ENCODE results near the gene BRD8. TPM values are rescaled to one million over a fixed set of nuclear protein-coding genes. Genes with fewer than 3 reads are reported as not detected.

The BRD8 gene, protein sequence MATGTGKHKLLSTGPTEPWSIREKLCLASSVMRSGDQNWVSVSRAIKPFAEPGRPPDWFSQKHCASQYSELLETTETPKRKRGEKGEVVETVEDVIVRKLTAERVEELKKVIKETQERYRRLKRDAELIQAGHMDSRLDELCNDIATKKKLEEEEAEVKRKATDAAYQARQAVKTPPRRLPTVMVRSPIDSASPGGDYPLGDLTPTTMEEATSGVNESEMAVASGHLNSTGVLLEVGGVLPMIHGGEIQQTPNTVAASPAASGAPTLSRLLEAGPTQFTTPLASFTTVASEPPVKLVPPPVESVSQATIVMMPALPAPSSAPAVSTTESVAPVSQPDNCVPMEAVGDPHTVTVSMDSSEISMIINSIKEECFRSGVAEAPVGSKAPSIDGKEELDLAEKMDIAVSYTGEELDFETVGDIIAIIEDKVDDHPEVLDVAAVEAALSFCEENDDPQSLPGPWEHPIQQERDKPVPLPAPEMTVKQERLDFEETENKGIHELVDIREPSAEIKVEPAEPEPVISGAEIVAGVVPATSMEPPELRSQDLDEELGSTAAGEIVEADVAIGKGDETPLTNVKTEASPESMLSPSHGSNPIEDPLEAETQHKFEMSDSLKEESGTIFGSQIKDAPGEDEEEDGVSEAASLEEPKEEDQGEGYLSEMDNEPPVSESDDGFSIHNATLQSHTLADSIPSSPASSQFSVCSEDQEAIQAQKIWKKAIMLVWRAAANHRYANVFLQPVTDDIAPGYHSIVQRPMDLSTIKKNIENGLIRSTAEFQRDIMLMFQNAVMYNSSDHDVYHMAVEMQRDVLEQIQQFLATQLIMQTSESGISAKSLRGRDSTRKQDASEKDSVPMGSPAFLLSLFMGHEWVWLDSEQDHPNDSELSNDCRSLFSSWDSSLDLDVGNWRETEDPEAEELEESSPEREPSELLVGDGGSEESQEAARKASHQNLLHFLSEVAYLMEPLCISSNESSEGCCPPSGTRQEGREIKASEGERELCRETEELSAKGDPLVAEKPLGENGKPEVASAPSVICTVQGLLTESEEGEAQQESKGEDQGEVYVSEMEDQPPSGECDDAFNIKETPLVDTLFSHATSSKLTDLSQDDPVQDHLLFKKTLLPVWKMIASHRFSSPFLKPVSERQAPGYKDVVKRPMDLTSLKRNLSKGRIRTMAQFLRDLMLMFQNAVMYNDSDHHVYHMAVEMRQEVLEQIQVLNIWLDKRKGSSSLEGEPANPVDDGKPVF
- total RNA-seq (2022; extraction: Qiagen RNA extraction), result 42.4 to 49.1 TPM (median 46.3 TPM) in 5 replicates

DNA sequence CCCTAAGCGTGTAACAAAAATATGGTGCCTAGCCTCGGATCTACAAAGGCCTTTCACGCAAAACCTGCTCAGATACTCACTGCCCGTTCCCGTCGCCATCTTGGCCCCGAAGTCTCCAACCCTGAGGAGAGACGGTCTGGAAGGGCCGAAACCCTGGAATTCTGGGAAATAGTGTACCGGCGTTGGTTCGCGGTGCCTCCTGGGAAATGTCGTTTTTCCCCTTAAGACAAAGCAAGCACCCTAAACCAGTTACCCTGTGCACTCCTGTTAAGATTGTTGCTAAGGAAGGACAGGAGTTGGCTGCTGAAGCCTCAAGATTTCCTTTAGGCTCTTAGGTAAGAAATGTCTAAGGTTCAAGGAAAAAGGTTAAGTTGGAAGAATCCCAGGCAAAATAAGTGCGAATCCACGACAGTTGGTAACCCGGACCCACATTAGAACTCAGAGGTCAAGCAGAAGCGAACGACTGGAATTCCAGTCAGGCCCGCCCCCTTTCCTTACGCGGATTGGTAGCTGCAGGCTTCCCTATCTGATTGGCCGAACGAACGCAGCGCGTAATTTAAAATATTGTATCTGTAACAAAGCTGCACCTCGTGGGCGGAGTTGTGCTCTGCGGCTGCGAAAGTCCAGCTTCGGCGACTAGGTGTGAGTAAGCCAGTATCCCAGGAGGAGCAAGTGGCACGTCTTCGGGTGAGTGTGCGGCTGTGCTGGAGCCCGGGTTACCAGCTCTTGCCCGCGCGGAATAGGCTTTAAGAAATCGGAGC, at the start of gene BRD8, which contains the start of gene KIF20A:
Gene BRD8, minus strand, starts transcription at position 115 of the 761 bp plus-strand sequence. Its CDS starts 16 bp downstream, at position 99.
Gene KIF20A, plus strand, starts transcription at position 597 of the 761 bp plus-strand sequence. CDS start 569 bp downstream, outside the sequence.

DNA sequence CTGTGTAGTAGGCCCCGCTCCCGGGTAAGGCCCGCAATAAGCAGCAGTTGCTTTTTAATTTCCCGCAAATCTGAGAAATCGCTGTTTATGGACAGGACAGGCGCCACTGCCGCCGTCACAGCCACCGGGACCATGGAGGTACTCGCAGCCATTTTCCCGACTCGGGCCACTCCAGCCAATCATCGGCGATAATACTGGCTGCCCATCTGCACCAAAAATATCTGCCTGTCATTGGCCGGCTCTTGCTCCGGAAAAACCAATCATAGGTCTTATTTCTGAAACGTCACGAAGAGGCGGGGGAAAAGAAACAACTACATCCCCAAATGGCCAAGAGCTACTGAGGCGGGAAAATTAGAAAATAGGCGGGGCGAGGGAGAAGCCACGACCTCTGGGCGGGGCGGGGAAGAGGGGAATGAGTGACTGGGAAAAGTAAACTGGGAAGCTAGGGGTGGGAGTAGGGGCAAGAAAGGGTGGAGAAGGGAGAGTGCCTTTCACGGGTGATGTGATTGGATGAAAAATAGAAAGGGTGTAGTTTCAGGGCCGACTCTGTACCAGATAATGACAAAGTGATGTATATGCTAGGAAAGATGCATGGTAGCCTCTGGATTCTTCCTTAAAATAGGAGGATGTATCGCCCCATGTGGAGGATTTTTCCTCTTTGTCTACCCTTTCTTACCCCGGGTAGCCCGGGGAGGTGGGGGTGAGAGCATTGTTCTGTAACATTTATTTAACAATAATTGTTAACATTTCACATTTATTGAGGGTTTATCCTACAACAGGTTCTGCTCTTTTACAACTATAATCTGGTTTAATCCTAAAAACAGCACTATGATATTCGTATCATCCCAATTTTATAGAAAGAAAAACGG, 35.0 kb upstream of the BRD8 start, which contains the start of gene CDC23:
Gene CDC23, minus strand, starts transcription at position 163 of the 869 bp plus-strand sequence. Its CDS starts 11 bp downstream, at position 152.

DNA sequence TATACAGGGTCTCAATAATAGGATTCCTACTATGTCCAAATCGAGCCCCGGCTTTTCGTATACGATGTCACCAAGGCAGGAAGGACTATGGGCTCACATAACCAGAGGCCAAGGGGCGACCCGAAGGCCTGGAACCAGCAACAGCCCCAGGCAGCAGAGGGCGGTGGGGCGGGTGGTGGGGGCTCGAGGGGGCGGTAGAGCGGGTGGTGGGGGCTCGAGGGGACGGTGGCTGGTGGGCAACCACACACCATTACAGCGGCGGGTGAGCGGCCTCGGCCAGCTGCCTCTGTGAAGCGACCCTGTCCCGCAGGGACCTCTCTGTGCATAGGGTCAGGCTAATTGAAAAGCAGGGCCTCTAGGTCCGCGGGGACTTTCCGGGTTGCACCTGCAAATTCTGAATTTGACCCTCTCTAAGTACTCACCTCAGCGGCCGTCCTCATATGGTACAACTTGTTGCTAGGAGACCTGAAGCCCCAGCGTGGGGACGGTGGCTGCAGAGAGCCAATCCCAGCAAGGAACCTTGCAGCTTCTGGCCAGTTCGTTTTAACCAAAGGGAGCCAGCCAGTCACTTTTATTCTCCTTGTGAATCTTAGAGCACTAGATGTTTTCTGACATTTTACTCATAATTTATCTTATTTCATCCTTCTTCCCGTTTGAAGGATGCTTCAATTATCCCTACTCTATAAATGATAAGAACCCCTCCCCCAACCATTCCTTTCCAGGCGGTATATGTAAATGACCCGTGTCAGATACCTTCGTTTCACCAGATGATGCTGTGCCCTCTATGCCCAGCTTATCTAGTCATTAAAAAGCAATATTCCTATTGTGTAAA, 39.3 kb downstream of the BRD8 start, which contains the start of gene NME5:
Gene NME5, minus strand, starts transcription at position 480 of the 832 bp plus-strand sequence. CDS start 648 bp downstream, outside the sequence.

Other genes with a start within 250 kb of the BRD8 start
- gene FAM13B, start 145.6 kb downstream of the BRD8 start, total RNA-seq (2022; extraction: Qiagen RNA extraction), result 9.3 to 15.7 TPM (median 11.9 TPM) in 5 replicates
- not detected in 5 replicates for gene WNT8A, start 94.6 kb downstream of the BRD8 start, total RNA-seq (2022; extraction: Qiagen RNA extraction)
- not detected in 5 replicates for gene NME5, start 39.2 kb downstream of the BRD8 start, total RNA-seq (2022; extraction: Qiagen RNA extraction)
- gene KIF20A, start 482 bp upstream of the BRD8 start, total RNA-seq (2022; extraction: Qiagen RNA extraction), result 38.7 to 44.6 TPM (median 41.8 TPM) in 5 replicates
- gene CDC23, start 34.7 kb upstream of the BRD8 start, total RNA-seq (2022; extraction: Qiagen RNA extraction), result 23.2 to 30.2 TPM (median 28.1 TPM) in 5 replicates
- 0.05 to 0.07 TPM in 2 of 5 replicates, not detected in the others for gene GFRA3, start 96.0 kb upstream of the BRD8 start, total RNA-seq (2022; extraction: Qiagen RNA extraction)
- 9.0 to 11.0 TPM (median 9.7 TPM) in 5 replicates for gene CDC25C, start 153.2 kb upstream of the BRD8 start, total RNA-seq (2022; extraction: Qiagen RNA extraction)
- gene FAM53C, start 159.6 kb upstream of the BRD8 start, total RNA-seq (2022; extraction: Qiagen RNA extraction), result 17.4 to 21.1 TPM (median 19.6 TPM) in 5 replicates
- gene KDM3B, start 174.1 kb upstream of the BRD8 start, total RNA-seq (2022; extraction: Qiagen RNA extraction), result 38.3 to 45.6 TPM (median 43.9 TPM) in 5 replicates